Measurements from ENCODE around the gene CTU2.

CTU2 gene

GRCh38 chr16:88747588-88748301 lies 41.4 kb downstream of the CTU2 start:
- no peak for FAIRE-seq

- no peak for FAIRE-seq
These were observed 42.1 kb downstream of the CTU2 start for GRCh38 chr16:88748364-88748763.

GRCh38 chr16:88749358-88749757 lies 43.1 kb downstream of the CTU2 start:
- FAIRE-seq: no peak

- FAIRE-seq: no peak
These were observed 44.6 kb downstream of the CTU2 start for GRCh38 chr16:88750854-88751253.

- no peak for FAIRE-seq
These were observed 46.2 kb downstream of the CTU2 start for GRCh38 chr16:88752386-88753002.

- no peak for FAIRE-seq
These were observed 46.9 kb downstream of the CTU2 start for GRCh38 chr16:88753191-88753590.

- no peak for FAIRE-seq
These were observed 47.3 kb downstream of the CTU2 start for GRCh38 chr16:88753602-88754001.

- no peak for FAIRE-seq
These were observed 48.0 kb downstream of the CTU2 start for GRCh38 chr16:88754109-88754911.

- FAIRE-seq: no peak
These were observed 48.8 kb downstream of the CTU2 start for GRCh38 chr16:88754912-88755744.

GRCh38 chr16:88755745-88756443 lies 49.6 kb downstream of the CTU2 start:
- no peak for FAIRE-seq

GRCh38 chr16:88758227-88758943 lies 52.1 kb downstream of the CTU2 start:
- no peak for FAIRE-seq

GRCh38 chr16:88758944-88759244 lies 52.6 kb downstream of the CTU2 start:
- FAIRE-seq: no peak

- no peak for FAIRE-seq
These were observed 53.1 kb downstream of the CTU2 start for GRCh38 chr16:88759245-88759975.

GRCh38 chr16:88759976-88760350 lies 53.7 kb downstream of the CTU2 start:
- FAIRE-seq: no peak

GRCh38 chr16:88760424-88761142 lies 54.3 kb downstream of the CTU2 start:
- no peak for FAIRE-seq

GRCh38 chr16:88761143-88761534 lies 54.8 kb downstream of the CTU2 start:
- FAIRE-seq: no peak

GRCh38 chr16:88761830-88762229 lies 55.5 kb downstream of the CTU2 start:
- FAIRE-seq: no peak

GRCh38 chr16:88762258-88762870 lies 56.1 kb downstream of the CTU2 start:
- no peak for FAIRE-seq

- no peak for FAIRE-seq
These were observed 56.6 kb downstream of the CTU2 start for GRCh38 chr16:88762941-88763340.

GRCh38 chr16:88763502-88764053 lies 57.3 kb downstream of the CTU2 start:
- FAIRE-seq: no peak

Measured in G401.6 (cell line).